ENCODE data around the gene THAP6.
"Not testable (repeated sequence)": the region's sequence is repeated elsewhere in the genome, so short reads cannot be mapped to it uniquely, and the experiment has no call there.

THAP6 gene

DNA sequence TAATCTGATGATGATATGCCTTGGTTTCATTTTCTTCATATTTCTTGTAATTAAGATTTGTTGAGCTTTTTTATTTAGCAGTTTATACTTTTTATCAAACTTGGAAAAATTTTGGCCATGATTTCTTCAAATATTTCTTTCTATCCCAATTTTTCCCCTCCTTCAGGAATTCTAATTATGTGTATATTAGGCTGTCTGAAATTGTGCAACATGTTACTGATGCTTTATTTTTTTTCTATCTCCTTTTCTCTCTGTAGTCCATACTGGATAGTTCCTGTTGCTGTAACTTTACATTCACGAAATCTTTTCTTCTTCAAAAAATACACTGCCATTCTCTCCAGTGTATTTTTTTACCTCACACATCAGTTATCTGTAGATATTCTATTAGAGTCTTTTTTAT lies 10.8 kb downstream of the THAP6 start:
- no peak for DNase-seq (ENCODE audit: low read depth, low spot score)

DNA sequence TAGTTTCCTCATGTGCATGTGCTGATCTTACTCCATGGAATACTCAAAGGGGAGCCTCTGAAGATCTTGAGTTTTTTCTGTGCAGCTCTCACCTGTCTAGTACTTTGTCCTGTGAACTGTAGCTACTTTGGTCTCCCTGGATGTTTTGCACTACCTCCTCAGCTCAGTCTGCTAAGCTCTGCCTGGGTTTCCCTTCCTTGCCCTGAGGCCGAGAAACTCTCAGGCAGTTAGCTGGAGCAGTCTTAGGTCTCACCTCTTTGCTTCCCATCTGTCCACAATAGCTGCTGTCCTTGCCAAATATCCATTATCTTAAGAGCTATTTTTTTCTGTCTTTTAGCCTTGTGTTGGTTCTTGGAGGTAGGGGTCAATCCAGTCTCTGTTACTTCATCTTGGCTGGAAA lies 11.6 kb downstream of the THAP6 start:
- DNase-seq (ENCODE audit: low read depth, low spot score): no peak

DNA sequence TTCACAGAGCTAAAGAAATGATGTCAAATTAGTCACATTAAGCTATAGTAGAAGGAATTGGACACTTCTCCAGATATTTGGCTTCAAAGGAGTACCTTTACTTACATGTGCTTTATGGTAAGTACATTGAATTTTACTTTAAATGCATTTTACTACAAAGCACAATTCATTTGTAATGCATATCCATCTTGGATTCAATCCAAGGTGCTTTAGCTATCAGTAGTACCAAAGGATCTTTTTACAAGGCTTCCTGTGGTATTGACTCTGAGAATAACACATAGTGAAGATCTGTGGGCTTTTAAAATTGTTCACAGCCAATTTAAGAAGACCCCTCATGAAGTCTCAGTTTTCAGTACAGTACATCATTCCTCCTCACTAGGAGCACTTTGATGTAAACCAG lies 13.2 kb downstream of the THAP6 start:
- no peak for DNase-seq (ENCODE audit: low read depth, low spot score)

DNA sequence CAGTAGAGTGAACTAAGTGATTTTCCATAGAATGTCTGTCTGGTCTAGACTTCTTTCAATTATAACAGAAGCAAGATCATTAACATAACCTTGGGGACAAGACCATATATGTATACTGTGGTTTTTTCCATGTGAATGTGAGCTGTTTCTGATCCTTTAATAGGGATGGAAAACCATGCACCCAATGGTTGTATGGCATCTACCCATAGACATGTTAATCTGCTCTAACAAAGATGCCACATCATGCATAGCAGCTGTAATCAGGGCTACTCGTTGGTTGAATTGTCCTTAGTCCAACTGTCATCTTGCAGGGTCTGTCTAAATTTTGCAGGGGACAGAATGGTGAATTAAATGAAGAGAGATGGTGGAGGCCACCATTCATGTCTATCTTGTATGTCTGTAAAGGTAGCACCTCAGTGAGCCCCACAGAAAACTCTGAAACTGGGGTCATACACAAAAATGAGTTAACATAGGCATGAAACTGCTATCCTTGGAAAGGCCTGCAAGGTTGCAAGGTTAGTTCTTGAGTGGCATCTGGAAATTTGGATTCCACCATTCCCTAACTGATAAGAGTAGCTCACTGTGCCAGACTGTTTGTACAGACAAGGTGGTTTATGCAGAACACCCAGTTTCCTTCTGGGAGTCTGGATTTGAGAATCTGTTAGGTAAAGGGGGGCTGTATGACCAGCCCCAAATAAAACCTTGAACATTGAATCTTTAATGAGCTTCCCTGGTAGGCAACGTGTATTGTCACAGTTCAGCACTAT lies 16.5 kb downstream of the THAP6 start:
- DNase-seq (ENCODE audit: low read depth, low spot score): no peak

DNA sequence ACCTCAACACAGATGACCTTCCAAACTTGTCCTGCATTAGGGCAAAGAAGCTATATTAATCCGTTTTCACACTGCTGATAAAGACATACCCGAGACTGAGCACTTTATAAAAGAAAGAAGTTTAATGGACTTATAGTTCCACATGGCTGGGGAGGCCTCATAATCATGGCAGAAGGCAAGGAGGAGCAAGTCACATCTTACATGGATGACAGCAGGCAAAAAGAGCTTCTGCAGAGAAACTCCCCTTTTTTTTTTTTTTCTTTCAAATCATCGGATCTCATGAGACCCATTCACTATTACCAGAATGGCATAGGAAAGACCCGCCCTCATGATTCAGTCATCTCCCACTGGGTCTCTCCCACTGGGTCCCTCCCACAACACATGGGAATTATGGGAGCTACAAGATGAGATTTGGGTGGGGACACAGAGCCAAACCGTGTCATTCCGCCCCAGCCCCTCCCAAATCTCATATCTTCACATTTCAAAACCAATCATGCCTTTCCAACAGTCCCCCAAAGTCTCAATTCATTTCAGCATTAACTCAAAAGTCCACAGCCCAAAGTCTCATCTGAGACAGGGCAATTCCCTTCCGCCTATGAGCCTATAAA lies 17.4 kb downstream of the THAP6 start:
- not testable (repeated sequence) for DNase-seq (ENCODE audit: low read depth, low spot score)

DNA sequence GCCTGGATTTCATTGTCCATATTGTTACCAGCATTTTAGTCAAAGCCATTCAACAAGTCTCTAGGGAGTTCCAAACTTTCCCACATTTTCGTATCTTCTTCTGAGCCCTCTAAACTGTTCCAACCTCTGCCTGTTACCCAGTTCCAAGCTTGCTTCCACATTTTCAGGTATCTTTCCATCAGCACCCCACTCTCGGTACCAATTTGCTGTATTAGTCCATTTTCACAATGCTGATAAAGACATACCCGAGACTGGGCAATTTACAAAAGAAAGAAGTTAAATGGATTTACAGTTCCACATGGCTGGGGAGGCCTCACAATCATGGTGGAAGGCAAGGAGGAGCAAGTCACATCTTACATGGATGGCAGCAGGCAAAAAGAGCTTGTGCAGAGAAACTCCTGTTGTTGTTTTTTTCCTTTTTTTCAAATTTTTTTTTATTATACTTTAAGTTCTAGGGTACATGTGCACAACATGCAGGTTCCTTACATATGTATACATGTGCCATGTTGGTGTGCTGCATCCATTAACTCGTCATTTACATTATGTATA lies 19.1 kb downstream of the THAP6 start:
- DNase-seq (ENCODE audit: low read depth, low spot score): not testable (repeated sequence)

DNA sequence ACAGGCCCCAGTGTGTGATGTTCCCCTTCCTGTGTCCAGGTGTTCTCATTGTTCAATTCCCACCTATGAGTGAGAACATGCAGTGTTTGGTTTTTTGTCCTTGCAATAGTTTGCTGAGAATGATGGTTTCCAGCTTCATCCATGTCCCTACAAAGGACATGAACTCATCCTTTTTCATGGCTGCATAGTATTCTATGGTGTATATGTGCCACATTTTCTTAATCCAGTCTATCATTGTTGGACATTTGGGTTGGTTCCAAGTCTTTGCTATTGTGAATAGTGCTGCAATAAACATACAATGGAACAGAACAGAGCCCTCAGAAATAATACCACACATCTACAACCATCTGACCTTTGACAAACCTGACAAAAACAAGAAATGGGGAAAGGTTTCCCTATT lies 19.7 kb downstream of the THAP6 start:
- DNase-seq (ENCODE audit: low read depth, low spot score): not testable (repeated sequence)

DNA sequence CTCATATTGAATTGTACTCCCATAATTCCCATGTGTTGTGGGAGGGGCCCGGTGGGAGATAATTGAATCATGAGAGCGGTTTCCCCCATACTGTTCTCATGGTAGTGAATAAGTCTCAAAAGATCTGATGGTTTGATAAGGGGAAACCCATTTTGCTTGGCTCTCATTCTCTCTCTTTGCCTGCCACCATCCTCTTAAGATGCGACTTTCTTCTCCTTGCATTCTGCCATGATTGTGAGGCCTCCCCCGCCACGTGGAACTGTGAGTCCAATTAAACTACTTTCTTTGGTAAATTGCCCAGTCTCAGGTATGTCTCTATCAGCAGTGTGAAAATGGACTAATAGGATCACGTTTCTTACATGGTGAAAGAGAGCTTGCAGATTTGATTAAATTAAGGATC lies 23.0 kb downstream of the THAP6 start:
- DNase-seq (ENCODE audit: low read depth, low spot score): not testable (repeated sequence)

DNA sequence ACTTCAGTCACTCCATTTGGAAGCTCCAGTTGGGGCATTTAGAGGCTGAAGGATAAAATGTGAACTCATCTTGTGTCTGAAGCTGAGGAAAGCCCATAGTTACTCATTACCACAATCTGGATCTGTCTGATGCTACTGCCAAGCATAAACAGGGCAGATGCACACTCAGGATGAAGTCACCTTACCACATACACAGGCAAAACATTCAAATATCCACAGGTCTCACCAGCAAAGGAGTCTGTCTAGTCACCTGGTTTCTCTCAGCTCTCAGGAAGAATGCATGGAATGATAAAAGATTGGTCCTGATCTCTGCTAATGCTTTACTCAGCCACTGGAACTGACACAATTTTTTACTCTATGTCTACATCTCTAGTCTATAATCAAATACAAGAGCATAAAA lies 28.6 kb downstream of the THAP6 start:
- DNase-seq (ENCODE audit: low read depth, low spot score): no peak

DNA sequence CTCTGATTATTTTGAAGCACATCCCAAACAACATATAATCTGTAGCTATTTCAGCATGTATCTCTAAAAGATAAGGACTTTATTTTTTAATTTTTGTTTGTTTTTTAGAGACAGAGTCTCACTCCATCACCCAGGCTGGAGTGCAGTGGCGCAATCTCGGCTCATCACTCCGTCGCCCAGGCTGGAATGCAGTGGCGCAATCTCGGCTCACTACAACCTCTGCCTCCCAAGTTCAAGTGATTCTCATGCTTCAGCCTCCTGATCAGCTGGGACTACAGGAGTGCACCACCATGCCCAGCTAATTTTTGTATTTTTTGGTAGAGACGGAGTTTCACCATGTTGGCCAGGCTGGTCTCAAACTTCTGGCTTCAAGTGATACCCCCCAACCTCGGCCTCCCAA lies 29.9 kb downstream of the THAP6 start:
- not testable (repeated sequence) for DNase-seq (ENCODE audit: low read depth, low spot score)

DNA sequence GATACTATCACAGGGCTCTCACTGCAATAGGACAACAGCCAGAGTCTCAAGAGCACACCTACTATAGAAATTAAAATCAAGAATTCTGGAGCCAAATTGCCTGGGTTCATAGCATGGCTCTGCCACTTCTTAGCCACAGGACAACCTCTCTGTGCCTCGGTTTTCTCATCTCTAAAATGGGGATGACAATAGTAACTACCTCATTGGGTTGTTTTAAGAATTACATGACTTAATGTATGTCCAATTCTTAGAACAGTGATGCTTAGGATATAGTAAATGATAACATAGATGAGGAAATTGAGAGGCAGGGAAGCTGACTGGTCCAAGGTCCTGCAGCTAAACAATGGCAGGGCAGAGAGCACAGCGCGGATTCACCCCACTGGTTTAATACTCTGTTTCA lies 30.6 kb downstream of the THAP6 start:
- no peak for DNase-seq (ENCODE audit: low read depth, low spot score)

DNA sequence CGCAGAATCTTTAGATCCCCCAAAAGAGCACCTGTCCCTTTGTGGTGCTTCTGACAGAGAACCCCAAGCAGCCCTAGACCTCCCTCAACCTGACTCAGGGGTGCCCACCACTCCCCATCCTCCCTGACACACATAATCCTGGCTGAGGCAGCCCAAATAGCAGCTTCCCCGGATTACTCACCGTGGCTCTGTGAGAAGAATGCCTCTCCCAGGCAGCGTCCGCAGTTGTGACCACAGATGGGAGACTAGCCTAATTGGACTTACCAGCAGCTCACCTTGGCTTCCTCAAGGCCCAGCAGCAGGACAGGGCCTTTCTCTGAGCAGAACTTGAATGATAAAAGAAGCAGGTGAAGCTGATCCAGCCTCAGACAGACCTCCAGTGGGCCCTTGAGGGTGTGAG lies 31.3 kb downstream of the THAP6 start:
- DNase-seq (ENCODE audit: low read depth, low spot score): no peak

DNA sequence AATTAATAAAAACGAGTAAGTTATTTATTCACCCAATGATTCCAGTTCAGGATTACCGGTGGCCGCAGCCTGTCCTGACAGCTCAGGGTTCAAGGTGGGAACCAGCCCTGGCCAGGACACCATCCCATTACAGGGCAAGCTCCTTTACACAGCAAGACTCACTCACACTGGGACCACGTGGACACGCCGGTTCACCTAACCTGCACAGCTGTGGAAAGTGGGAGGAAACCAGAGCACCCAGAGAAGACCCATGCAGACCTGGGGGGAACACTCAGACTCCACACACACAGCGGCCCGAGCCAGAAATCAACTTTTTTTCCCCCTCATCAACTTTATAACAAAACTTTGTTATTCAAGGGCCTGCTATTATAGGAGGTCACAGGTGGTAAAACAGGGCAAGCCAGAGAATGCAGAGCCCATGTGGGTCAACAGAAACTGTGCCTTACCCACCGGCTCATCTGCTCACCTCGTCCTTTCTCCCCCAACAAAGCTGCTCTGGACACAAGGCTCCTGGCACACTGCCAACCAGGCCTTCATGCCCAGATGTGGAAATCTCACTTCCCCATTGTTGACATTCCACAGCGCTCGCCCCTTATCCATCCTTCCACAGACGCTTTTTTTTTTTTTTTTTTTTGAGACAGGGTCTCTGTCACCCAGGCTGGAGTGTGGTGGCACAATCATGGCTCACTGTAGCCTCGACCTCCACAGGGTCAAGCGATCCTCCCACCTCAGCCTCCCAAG lies 33.5 kb downstream of the THAP6 start:
- DNase-seq (ENCODE audit: low read depth, low spot score): no peak

DNA sequence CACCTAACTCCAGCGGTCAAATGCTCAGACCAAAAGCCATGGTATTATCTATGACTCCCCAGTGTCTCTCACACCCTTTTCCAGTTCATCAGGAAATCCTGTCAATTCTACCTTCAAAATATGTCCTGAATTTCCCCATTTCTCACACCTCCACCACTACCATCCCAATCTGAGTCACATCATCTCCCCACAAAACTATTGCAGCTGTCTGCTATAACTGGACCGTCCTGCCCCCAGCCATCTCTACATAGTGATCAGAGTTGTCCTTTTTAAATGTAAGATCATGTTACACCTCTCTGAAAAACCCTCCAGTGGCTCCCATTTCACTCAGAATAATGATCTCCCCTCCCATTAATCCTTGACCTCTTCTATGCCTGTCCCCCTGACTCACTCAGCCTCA lies 34.7 kb downstream of the THAP6 start:
- DNase-seq (ENCODE audit: low read depth, low spot score): no peak

DNA sequence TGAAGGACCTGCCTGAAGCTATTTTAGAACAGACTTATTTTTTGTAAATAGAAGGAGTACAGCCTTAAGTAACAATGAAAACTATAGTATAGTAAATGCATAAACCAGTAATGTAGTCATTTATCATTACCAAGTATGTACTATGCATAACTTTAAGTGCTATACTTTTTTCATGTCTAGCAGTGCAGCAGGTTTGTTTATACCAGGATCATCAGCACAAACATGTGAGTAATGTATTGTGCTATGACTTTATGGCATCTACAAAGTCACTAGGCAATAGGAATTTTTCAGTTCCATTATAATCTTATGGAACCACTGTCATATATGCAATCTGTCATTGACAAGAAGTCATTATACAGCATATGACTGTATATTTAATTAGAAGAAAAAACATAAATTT lies 38.2 kb downstream of the THAP6 start:
- no peak for DNase-seq (ENCODE audit: low read depth, low spot score)

DNA sequence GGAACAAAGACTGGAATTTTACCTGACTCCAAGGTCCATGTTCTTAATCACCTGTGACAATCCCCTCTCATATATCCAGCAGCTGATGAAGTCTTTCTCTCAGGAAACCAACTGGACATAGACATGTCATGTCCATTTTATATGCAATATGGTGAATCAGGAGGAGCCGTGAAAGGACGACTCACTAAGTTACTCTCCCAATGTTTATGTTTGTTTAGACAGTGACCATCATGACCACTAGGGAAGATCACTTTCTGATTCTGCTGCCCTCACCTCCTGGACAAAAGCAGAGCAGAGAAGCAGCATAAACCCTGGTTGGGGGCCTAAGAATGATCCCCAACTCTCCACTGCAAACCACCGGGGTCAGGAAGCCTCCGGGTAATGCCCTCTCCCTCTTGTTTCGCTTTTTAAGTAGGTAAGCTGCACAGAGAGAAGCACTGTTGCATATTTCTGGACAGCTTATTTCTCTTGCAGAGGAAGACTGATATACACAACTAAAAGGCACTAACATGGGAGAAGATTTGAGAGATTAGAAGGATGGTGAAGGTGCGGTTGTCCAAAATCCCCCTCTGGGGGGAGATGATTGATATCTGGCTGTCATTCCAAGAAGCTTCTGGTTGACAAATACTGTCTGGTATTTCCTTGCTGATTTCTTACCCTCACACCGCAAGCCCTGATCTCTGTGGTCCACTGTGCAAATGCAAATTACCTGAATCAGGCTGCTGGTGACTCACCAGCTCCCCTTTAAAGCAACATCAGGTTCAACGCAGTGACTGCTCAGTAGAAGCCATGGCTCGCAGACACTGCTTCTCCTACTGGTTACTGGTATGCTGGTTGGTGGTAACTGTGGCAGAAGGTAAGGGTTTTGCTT lies 41.3 kb downstream of the THAP6 start, which contains the start of gene ODAPH:
ODAPH (plus strand) TSS at position 773 of the 871 bp plus-strand sequence; CDS start at position 790, 17 bp downstream.
- no peak for DNase-seq (ENCODE audit: low read depth, low spot score)

DNA sequence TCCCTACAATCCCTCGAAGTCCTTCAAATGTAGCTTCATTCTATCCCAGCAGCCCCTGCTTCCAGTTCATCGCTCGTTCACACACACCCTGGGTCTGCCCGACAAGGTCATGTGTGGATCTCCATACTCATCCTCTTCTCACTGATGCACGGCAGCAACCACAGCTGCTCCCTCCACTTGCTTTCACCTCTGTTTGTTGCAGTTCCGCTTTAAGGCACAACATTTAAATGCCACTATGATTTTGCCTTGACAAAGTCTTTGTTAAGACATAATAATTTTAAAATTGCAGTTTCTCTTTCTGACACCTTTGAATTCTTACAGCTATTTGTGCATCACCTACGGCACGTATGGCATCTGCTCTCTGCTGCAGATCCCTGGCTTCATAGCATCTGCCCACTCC lies 43.4 kb downstream of the THAP6 start:
- no peak for DNase-seq (ENCODE audit: low read depth, low spot score)

DNA sequence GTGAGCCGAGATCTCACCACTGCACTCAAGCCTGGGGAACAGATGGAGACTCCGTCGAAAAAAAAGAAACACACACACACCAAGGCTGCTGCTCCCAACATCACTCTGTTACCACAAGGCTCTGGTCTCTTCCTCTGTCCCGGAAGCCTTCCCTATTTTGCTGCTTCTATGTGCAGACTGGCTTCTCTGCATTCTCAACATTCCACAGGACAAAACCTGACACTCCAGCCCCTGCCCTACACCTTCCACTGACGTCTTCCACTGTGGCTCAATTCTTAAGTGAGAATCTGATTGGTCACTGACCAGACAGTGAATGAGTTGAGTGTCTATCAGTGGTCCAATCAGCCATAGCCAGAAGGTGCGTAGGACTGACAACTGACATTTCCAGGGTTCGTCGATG lies 47.5 kb downstream of the THAP6 start:
- DNase-seq (ENCODE audit: low read depth, low spot score): no peak

DNA sequence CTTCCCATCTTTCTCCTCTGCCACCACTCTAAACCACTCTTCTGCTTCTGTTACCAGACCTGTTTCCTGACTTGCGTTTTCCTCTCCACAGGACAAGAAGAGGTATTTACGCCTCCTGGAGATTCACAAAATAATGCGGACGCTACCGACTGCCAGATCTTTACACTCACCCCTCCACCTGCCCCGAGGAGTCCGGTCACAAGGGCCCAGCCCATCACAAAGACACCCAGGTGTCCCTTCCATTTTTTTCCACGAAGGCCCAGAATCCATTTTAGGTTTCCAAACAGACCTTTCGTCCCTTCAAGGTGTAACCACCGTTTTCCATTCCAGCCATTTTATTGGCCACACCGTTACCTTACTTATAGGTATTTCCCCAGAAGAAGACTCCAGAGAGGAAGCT lies 49.8 kb downstream of the THAP6 start:
- DNase-seq (ENCODE audit: low read depth, low spot score): no peak

DNA sequence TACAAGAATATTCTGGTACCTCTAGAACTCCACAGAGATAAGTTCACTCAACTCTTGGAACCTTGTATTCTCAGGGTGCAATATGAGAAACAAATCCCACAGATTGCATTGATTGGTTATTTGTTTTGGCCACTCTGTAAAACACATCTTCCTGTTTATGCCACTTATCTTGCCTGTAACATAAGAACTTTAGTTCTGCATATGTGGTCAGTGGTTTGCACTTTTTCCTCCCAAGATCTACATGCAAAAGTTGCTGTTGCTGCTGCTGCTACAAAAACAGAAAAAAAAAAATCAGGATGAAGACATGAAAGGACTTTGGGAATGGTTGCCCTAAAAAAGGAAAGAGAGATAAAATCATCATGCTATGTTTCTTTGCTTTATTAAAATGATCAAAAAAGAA lies 51.2 kb downstream of the THAP6 start:
- no peak for DNase-seq (ENCODE audit: low read depth, low spot score)

DNA sequence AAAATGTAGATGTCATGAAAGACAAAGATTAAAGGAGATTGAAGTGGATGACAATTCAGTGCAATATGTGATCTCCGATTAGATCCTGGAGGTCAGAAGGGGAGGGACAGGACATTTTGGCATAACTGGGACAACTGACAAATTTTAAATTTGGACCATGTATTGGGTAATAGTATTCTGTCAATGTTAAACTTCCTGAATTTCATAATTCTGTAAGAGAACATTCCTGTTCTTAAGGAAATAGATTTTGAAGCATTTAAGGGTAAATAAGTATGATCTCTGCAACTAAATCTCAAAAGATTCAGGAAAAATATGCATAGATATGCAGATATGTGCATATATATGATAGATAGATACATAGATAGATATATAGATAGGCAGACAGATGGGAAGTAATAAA lies 52.6 kb downstream of the THAP6 start:
- DNase-seq (ENCODE audit: low read depth, low spot score): no peak
